WTC11 (cell line): ENCODE data around the gene DACH2. TPM values are rescaled to one million over a fixed set of nuclear protein-coding genes. Genes with fewer than 3 reads are reported as not detected.

ENCODE experiments used
- ATAC-seq: fragments of 200-7000 bp; cut with Tn5 transposase; 2 replicates; pipeline ENCODE4 v1.10.0; 2021; ENCODE audit warnings: mild to moderate bottlenecking, moderate library complexity
- CTCF ChIA-PET: fragments of 300-600 bp; sonication (Branson Sonifier 250); formaldehyde crosslinking; loops from one replicate; lab custom pipeline; 2021; ENCODE audit warnings: antibody characterized with exemption; lab: Charles Lee
- POLR2A ChIA-PET: fragments of 350-600 bp; sonication (Branson Sonifier 250); formaldehyde crosslinking; loops from one replicate; lab custom pipeline; 2021; ENCODE audit warnings: antibody characterized with exemption; lab: Charles Lee
- DNase-seq: peaks from one replicate; pipeline ENCODE4 v3.0.0; 2021; ENCODE audit warnings: low spot score
- H3K27ac Mint-ChIP-seq: 2 replicates; pipeline ENCODE4 v1.8.0; 2021; ENCODE audit warnings: mixed read lengths
- H3K27me3 Mint-ChIP-seq: 2 replicates; pipeline ENCODE4 v1.8.0; 2021; ENCODE audit warnings: low read depth, mild to moderate bottlenecking, moderate library complexity, mixed read lengths
- H3K36me3 Mint-ChIP-seq: 2 replicates; pipeline ENCODE4 v1.8.0; 2021; ENCODE audit warnings: mixed read lengths
- H3K4me1 Mint-ChIP-seq: 2 replicates; pipeline ENCODE4 v1.8.0; 2022; ENCODE audit warnings: mixed read lengths
- H3K4me3 Mint-ChIP-seq: 2 replicates; pipeline ENCODE4 v1.8.0; 2021; ENCODE audit warnings: mild to moderate bottlenecking, moderate library complexity, mixed read lengths
- H3K9me3 Mint-ChIP-seq: 2 replicates; pipeline ENCODE4 v1.8.0; 2021; ENCODE audit warnings: mixed read lengths
- ARID4B ChIP-seq: sonication (generic); formaldehyde crosslinking; IDR thresholded peaks from 2 replicates; pipeline ENCODE4 v1.8.0; 2023; ENCODE audit warnings: missing genetic modification reagents, mild to moderate bottlenecking, borderline replicate concordance
- ATF2 ChIP-seq: sonication (generic); formaldehyde crosslinking; IDR thresholded peaks from 2 replicates; pipeline ENCODE4 v1.8.1; 2022; ENCODE audit warnings: low read depth, missing genetic modification reagents, borderline replicate concordance
- FOXJ3 ChIP-seq: sonication (generic); formaldehyde crosslinking; IDR thresholded peaks from 2 replicates; pipeline ENCODE4 v1.9.0; 2021; ENCODE audit warnings: missing genetic modification reagents, mild to moderate bottlenecking, borderline replicate concordance
- FOXK1 ChIP-seq: sonication (generic); formaldehyde crosslinking; IDR thresholded peaks from 2 replicates; pipeline ENCODE4 v1.8.0; 2022; ENCODE audit warnings: mild to moderate bottlenecking, moderate library complexity, missing genetic modification reagents
- MYBL2 ChIP-seq: sonication (generic); formaldehyde crosslinking; IDR thresholded peaks from 2 replicates; pipeline ENCODE4 v1.8.1; 2023; ENCODE audit warnings: mild to moderate bottlenecking, moderate library complexity, missing genetic modification reagents
- RELA ChIP-seq: sonication (generic); formaldehyde crosslinking; IDR thresholded peaks from 2 replicates; pipeline ENCODE4 v1.8.1; 2022; ENCODE audit warnings: missing genetic modification reagents, mild to moderate bottlenecking, borderline replicate concordance
- RORB ChIP-seq: fragments of 250-450 bp; sonication (Bioruptor Pico); IDR thresholded peaks from 2 replicates; pipeline ENCODE4 v1.9.0; 2021; ENCODE audit warnings: mild to moderate bottlenecking
- SP1 ChIP-seq: sonication (generic); formaldehyde crosslinking; conservative IDR thresholded peaks from 2 replicates; pipeline ENCODE4 v1.8.1; 2022; ENCODE audit warnings: missing genetic modification reagents
- ZMAT4 ChIP-seq: fragments of 250-450 bp; sonication (Bioruptor Pico); IDR thresholded peaks from 2 replicates; pipeline ENCODE4 v1.9.0; 2021; ENCODE audit warnings: mild to moderate bottlenecking
- ZNF219 ChIP-seq: sonication (generic); formaldehyde crosslinking; IDR thresholded peaks from 2 replicates; pipeline ENCODE4 v1.8.0; 2023; ENCODE audit warnings: missing genetic modification reagents, mild to moderate bottlenecking, borderline replicate concordance
- ZNF232 ChIP-seq: sonication (generic); formaldehyde crosslinking; IDR thresholded peaks from 2 replicates; pipeline ENCODE4 v1.8.0; 2022; ENCODE audit warnings: mild to moderate bottlenecking, missing genetic modification reagents
- ZNF263 ChIP-seq: sonication (generic); formaldehyde crosslinking; IDR thresholded peaks from 2 replicates; pipeline ENCODE4 v1.8.1; 2022; ENCODE audit warnings: low read depth, mild to moderate bottlenecking, moderate library complexity, missing genetic modification reagents
- ZNF281 ChIP-seq: sonication (generic); formaldehyde crosslinking; IDR thresholded peaks from 2 replicates; pipeline ENCODE4 v1.8.0; 2023; ENCODE audit warnings: mild to moderate bottlenecking, missing genetic modification reagents
- total RNA-seq: library from RNA; stranded (reverse); gene quantifications from 3 replicates; pipeline ENCODE4 v1.2.3, GENCODE V29; 2021
- TF ChIP-seq, protein P1 (sequence below): sonication (generic); formaldehyde crosslinking; IDR thresholded peaks from 2 replicates; pipeline ENCODE4 v1.8.1; 2023; ENCODE audit warnings: mild to moderate bottlenecking, missing genetic modification reagents, moderate library complexity
- TF ChIP-seq, protein P2 (sequence below): sonication (generic); formaldehyde crosslinking; IDR thresholded peaks from 2 replicates; pipeline ENCODE4 v1.8.0; 2022; ENCODE audit warnings: mild to moderate bottlenecking, missing genetic modification reagents
- TF ChIP-seq, protein P3 (sequence below): fragments of 250-450 bp; sonication (Bioruptor Pico); IDR thresholded peaks from 2 replicates; pipeline ENCODE4 v2.1.2; 2022; ENCODE audit warnings: mild to moderate bottlenecking, moderate library complexity
- TF ChIP-seq, protein P4 (sequence below): sonication (generic); formaldehyde crosslinking; IDR thresholded peaks from 2 replicates; pipeline ENCODE4 v1.8.1; 2022; ENCODE audit warnings: mild to moderate bottlenecking, moderate library complexity, missing genetic modification reagents
- TF ChIP-seq, protein P5 (sequence below): sonication (generic); formaldehyde crosslinking; conservative IDR thresholded peaks from 2 replicates; pipeline ENCODE4 v1.8.1; 2023; ENCODE audit warnings: mild to moderate bottlenecking, low read depth, missing genetic modification reagents, moderate library complexity

Gene DACH2
- total RNA-seq, 1 experiment from 2014 or later: 3.5 TPM

DNA sequence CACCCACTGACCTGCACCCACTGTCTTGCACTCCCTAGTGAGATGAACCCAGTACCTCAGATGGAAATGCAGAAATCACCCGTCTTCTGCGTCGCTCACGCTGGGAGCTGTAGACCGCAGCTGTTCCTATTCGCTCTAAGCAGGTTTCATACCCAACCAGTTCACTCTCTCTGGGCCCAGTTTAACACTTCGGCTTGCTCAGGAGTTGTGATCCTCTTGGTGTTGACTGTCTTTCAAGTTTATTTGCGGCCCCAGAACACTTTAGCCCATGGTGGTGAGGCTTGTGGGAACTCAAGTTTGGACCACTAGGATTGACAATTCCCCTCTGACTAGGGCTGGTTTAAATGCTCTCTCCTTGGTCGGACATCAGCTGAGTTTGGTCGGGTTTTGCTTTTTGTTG is 147.0 kb downstream of the DACH2 start (continued):
- TF ChIP-seq ZMAT4 (CRISPR knock-in tag) (no peak), MYBL2 (CRISPR knock-in tag) (no peak), ARID4B (no peak), ZNF263 (CRISPR knock-in tag) (no peak)
- TF ChIP-seq, all 79 proteins: peak for 0

DNA sequence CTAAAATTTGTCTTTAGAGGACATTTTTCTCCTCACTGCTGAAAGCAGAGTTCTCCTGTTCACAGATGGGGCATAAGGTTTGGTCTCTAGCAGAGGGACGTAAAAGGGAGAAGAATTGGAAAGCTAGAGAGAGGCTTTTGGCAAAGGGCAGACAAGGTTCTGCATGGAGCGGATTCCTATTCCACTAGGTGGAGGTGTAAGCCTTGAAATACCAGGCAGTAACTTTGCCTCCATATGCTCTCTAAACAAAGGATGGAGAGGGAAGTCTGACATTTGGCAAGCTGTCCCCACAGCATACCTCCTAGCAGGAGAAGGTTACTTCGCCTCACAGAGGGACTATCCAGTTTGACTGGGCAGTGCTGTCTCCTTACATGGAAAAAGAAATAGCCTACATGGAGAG is 174.7 kb downstream of the DACH2 start:
- H3K36me3 Mint-ChIP-seq: peaks cover 28% of the 10 kb centered on the region
- no peaks in the 10 kb centered on the region; the same call in 1 of the 2 replicates for H3K27me3 Mint-ChIP-seq
- DNase-seq: no peak
- H3K4me1 Mint-ChIP-seq: no peaks in the 10 kb centered on the region
- ATAC-seq: no peak
- POLR2A ChIA-PET: no interaction called here
- H3K4me3 Mint-ChIP-seq: no peak overlapping the region
- CTCF ChIA-PET: no interaction called here
- no peak overlapping the region for H3K27ac Mint-ChIP-seq
- H3K9me3 Mint-ChIP-seq: peaks cover 29% of the 10 kb centered on the region
- TF ChIP-seq RORB (CRISPR knock-in tag): no peak
- no peak for TF ChIP-seq ZNF281 (CRISPR knock-in tag)
- TF ChIP-seq RELA: no peak
- TF ChIP-seq, protein P1, sequence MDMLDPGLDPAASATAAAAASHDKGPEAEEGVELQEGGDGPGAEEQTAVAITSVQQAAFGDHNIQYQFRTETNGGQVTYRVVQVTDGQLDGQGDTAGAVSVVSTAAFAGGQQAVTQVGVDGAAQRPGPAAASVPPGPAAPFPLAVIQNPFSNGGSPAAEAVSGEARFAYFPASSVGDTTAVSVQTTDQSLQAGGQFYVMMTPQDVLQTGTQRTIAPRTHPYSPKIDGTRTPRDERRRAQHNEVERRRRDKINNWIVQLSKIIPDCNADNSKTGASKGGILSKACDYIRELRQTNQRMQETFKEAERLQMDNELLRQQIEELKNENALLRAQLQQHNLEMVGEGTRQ: no peak
- TF ChIP-seq ZNF232: no peak
- no peak for TF ChIP-seq FOXK1 (CRISPR knock-in tag)
- TF ChIP-seq, protein P2, sequence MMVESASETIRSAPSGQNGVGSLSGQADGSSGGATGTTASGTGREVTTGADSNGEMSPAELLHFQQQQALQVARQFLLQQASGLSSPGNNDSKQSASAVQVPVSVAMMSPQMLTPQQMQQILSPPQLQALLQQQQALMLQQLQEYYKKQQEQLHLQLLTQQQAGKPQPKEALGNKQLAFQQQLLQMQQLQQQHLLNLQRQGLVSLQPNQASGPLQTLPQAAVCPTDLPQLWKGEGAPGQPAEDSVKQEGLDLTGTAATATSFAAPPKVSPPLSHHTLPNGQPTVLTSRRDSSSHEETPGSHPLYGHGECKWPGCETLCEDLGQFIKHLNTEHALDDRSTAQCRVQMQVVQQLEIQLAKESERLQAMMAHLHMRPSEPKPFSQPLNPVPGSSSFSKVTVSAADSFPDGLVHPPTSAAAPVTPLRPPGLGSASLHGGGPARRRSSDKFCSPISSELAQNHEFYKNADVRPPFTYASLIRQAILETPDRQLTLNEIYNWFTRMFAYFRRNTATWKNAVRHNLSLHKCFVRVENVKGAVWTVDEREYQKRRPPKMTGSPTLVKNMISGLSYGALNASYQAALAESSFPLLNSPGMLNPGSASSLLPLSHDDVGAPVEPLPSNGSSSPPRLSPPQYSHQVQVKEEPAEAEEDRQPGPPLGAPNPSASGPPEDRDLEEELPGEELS (CRISPR knock-in tag): no peak
- no peak for TF ChIP-seq SP1 (CRISPR knock-in tag)
- TF ChIP-seq, protein P3, sequence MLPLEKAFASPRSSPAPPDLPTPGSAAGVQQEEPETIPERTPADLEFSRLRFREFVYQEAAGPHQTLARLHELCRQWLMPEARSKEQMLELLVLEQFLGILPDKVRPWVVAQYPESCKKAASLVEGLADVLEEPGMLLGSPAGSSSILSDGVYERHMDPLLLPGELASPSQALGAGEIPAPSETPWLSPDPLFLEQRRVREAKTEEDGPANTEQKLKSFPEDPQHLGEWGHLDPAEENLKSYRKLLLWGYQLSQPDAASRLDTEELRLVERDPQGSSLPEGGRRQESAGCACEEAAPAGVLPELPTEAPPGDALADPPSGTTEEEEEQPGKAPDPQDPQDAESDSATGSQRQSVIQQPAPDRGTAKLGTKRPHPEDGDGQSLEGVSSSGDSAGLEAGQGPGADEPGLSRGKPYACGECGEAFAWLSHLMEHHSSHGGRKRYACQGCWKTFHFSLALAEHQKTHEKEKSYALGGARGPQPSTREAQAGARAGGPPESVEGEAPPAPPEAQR: no peak
- no peak for TF ChIP-seq FOXJ3 (CRISPR knock-in tag)
- TF ChIP-seq ZMAT4 (CRISPR knock-in tag): no peak
- TF ChIP-seq, protein P4, sequence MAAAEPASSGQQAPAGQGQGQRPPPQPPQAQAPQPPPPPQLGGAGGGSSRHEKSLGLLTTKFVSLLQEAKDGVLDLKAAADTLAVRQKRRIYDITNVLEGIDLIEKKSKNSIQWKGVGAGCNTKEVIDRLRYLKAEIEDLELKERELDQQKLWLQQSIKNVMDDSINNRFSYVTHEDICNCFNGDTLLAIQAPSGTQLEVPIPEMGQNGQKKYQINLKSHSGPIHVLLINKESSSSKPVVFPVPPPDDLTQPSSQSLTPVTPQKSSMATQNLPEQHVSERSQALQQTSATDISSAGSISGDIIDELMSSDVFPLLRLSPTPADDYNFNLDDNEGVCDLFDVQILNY: no peak
- TF ChIP-seq ATF2 (CRISPR knock-in tag): no peak
- TF ChIP-seq, protein P5, sequence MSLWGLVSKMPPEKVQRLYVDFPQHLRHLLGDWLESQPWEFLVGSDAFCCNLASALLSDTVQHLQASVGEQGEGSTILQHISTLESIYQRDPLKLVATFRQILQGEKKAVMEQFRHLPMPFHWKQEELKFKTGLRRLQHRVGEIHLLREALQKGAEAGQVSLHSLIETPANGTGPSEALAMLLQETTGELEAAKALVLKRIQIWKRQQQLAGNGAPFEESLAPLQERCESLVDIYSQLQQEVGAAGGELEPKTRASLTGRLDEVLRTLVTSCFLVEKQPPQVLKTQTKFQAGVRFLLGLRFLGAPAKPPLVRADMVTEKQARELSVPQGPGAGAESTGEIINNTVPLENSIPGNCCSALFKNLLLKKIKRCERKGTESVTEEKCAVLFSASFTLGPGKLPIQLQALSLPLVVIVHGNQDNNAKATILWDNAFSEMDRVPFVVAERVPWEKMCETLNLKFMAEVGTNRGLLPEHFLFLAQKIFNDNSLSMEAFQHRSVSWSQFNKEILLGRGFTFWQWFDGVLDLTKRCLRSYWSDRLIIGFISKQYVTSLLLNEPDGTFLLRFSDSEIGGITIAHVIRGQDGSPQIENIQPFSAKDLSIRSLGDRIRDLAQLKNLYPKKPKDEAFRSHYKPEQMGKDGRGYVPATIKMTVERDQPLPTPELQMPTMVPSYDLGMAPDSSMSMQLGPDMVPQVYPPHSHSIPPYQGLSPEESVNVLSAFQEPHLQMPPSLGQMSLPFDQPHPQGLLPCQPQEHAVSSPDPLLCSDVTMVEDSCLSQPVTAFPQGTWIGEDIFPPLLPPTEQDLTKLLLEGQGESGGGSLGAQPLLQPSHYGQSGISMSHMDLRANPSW (CRISPR knock-in tag): no peak
- TF ChIP-seq ZNF219 (CRISPR knock-in tag): no peak
